Activated naive CD4-positive, alpha-beta T cell treated with anti-CD3 and anti-CD28 coated beads, Interleukin-2, amount 10 ng/mL, durations not matched to agents 7 days and 5 days (primary cell): ENCODE results near the gene DTNBP1.
A peak's percentile ranks its signal among the peaks of the same experiment; 100 is the strongest.
"Not testable (repeated sequence)": the region's sequence is repeated elsewhere in the genome, so short reads cannot be mapped to it uniquely, and the experiment has no call there.

Source experiments
- CTCF ChIA-PET: fragments of 350-600 bp; sonication (Branson Sonifier 250); formaldehyde crosslinking; loops from one replicate; lab custom pipeline; 2021; ENCODE audit warnings: antibody characterized with exemption; lab: Charles Lee
- DNase-seq: peaks from one replicate; pipeline ENCODE4 v3.0.0-alpha.2; 2020
- H3K27ac Mint-ChIP-seq: one replicate; pipeline ENCODE4 v1.8.0; 2021; ENCODE audit warnings: mild to moderate bottlenecking, moderate library complexity, mixed read lengths
- H3K27me3 Mint-ChIP-seq: one replicate; pipeline ENCODE4 v1.8.0; 2021; ENCODE audit warnings: mild to moderate bottlenecking, mixed read lengths
- H3K36me3 Mint-ChIP-seq: one replicate; pipeline ENCODE4 v1.8.0; 2021; ENCODE audit warnings: mixed read lengths
- H3K4me1 Mint-ChIP-seq: one replicate; pipeline ENCODE4 v1.8.0; 2021; ENCODE audit warnings: mixed read lengths
- H3K4me3 Mint-ChIP-seq: one replicate; pipeline ENCODE4 v1.8.0; 2021; ENCODE audit warnings: mild to moderate bottlenecking, moderate library complexity, mixed read lengths
- H3K9me3 Mint-ChIP-seq: one replicate; pipeline ENCODE4 v1.8.0; 2021; ENCODE audit warnings: mixed read lengths

DTNBP1 gene

DNA sequence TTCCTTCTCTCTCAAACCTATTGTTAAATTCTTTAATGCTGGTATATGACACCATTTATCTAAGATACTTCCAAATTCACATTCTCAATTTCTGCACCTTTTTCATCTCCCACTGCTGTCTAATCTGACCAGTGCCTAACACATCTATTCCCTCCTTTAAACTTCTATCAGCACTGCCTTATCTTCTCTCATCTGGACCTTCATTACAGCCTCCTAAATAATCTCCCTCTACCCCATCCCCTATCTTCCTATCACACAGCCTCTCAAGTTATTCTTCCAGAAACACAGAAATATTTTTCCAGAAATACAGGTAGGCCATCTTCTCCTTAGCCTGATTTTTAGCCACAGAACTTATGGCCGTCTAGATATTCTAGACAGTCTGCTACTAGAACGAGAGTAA is 5.5 kb downstream of the DTNBP1 start:
- CTCF ChIA-PET = no interaction called here
- H3K4me3 Mint-ChIP-seq = no peak overlapping the region
- no peak overlapping the region for H3K27ac Mint-ChIP-seq
- H3K36me3 Mint-ChIP-seq = peaks cover 24% of the 10 kb centered on the region
- peaks cover 31% of the 10 kb centered on the region for H3K4me1 Mint-ChIP-seq
- DNase-seq = no peak
- H3K27me3 Mint-ChIP-seq = no peaks in the 10 kb centered on the region
- no peaks in the 10 kb centered on the region for H3K9me3 Mint-ChIP-seq

DNA sequence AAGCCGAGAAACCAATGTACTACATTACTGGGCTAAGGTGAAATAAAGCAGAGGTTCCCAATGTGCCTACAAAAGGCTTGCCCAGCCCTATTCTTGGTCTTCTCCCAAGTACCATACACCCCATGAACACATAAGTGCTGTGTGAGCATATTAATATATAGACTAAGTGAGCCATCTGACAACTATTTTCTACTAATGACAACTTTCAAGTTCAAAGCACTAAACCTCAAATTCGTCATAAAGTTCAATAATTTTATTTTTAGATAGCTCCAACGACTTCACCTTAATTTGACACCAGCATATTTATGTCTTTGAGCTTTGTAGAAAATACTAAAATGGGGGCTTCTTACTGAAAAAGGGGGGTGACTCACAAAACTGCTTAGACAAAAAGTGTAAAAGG is 6.7 kb downstream of the DTNBP1 start:
- no peak overlapping the region for H3K4me3 Mint-ChIP-seq
- DNase-seq = no peak
- CTCF ChIA-PET = no interaction called here
- peaks cover 28% of the 10 kb centered on the region for H3K4me1 Mint-ChIP-seq
- H3K27me3 Mint-ChIP-seq = no peaks in the 10 kb centered on the region
- no peaks in the 10 kb centered on the region for H3K9me3 Mint-ChIP-seq
- H3K36me3 Mint-ChIP-seq = peaks cover 24% of the 10 kb centered on the region
- no peak overlapping the region for H3K27ac Mint-ChIP-seq

DNA sequence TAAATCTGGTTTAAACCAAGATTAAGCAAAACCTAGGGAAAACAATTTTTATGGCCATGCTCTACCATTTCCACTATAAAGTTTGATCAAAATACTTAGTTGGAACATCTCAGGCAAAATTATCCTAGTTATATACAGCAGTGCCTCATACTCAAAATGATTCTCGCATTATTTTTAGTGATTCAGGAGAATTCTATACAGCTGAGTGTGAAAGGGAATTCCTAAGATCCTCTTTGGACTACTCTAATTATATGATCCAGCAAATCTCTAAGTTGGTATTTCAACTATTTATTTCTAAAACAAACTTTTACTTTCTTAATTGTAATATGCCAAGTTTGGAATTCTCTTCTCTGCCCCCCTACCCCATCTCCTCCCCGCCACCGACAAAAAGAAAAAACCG is 8.6 kb downstream of the DTNBP1 start:
- CTCF ChIA-PET = no interaction called here
- H3K4me3 Mint-ChIP-seq = no peak overlapping the region
- DNase-seq = no peak
- H3K9me3 Mint-ChIP-seq = no peaks in the 10 kb centered on the region
- H3K36me3 Mint-ChIP-seq = peaks cover 20% of the 10 kb centered on the region
- no peak overlapping the region for H3K27ac Mint-ChIP-seq
- H3K27me3 Mint-ChIP-seq = no peaks in the 10 kb centered on the region
- peaks cover 16% of the 10 kb centered on the region for H3K4me1 Mint-ChIP-seq

DNA sequence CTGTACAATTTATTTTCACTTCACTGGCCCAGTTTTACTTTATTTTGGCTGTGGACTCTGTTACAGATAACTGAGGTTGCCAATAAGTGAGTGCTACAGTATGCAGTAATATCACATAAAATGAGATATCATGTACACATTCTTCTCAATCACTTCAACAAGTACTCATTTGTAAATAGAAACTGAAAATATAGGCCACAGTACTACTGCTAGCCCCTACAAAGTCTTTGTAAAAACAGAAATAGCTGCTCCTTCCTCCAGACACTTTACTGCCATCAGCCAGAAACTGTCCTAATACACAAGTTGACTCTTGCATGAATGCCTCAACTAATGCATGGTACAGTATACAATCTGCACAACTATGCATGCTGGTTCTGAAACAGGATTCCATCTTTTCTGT is 9.2 kb downstream of the DTNBP1 start:
- H3K4me3 Mint-ChIP-seq = no peak overlapping the region
- no peaks in the 10 kb centered on the region for H3K27me3 Mint-ChIP-seq
- no peak overlapping the region for H3K27ac Mint-ChIP-seq
- no peaks in the 10 kb centered on the region for H3K9me3 Mint-ChIP-seq
- peaks cover 13% of the 10 kb centered on the region for H3K4me1 Mint-ChIP-seq
- CTCF ChIA-PET = no interaction called here
- H3K36me3 Mint-ChIP-seq = peaks cover 23% of the 10 kb centered on the region
- no peak for DNase-seq

DNA sequence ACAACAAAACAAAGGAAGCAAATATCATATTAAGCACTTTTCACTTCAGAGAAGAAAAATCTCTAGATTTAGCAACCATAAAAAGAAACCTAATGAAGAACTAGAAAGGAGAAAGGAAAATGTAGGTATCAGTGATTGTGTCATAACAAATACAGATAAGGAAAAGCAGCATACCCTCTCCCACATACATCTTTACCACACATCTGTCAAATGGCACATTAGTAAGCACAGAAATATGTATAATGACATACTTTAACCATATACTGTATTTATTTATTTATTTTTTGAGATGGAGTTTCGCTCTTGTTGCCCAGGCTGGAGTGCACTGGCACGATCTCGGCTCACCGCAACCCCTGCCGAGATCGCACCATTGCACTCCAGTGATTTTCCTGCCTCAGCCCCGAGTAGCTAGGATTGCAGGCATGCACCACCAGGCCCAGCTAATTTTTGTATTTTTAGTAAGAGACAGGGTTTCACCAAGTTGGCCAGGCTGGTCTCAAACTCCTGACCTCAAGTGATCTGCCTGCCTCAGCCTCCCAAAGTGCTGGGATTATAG is 12.7 kb downstream of the DTNBP1 start:
- H3K27ac Mint-ChIP-seq, H3K4me3 Mint-ChIP-seq, DNase-seq, H3K27me3 Mint-ChIP-seq: not testable (repeated sequence)
- Mint-ChIP-seq H3K4me1 (peaks cover 11% of the 10 kb centered on the region), H3K9me3 (peaks cover 11% of the 10 kb centered on the region), H3K36me3 (peaks cover 50% of the 10 kb centered on the region)
- CTCF ChIA-PET = interaction anchor here (0.6 kb wide), 1 partner anchor 49 kb away, joined by 3 read pairs; no protein-coding TSS in a partner anchor

GRCh38 chr6:15644904-15645303 is 17.9 kb downstream of the DTNBP1 start:
- Mint-ChIP-seq H3K27ac (no peak overlapping the region), H3K4me1 (peaks cover 4% of the 10 kb centered on the region), H3K36me3 (peaks cover 82% of the 10 kb centered on the region), H3K27me3 (no peaks in the 10 kb centered on the region), H3K9me3 (peaks cover 34% of the 10 kb centered on the region), H3K4me3 (no peak overlapping the region)
- CTCF ChIA-PET = no interaction called here
- no peak for DNase-seq

GRCh38 chr6:15643542-15643941 is 19.3 kb downstream of the DTNBP1 start:
- peaks cover 79% of the 10 kb centered on the region for H3K36me3 Mint-ChIP-seq
- peaks cover 4% of the 10 kb centered on the region for H3K4me1 Mint-ChIP-seq
- H3K4me3 Mint-ChIP-seq = no peak overlapping the region
- no peak for DNase-seq
- CTCF ChIA-PET = interaction anchor here (1.4 kb wide), 1 partner anchor 10 kb away, joined by 3 read pairs; no protein-coding TSS in a partner anchor
- peaks cover 35% of the 10 kb centered on the region for H3K9me3 Mint-ChIP-seq
- H3K27ac Mint-ChIP-seq = no peak overlapping the region
- no peaks in the 10 kb centered on the region for H3K27me3 Mint-ChIP-seq

GRCh38 chr6:15642276-15642675 is 20.6 kb downstream of the DTNBP1 start:
- Mint-ChIP-seq H3K36me3 (peaks cover 73% of the 10 kb centered on the region), H3K4me3 (no peak overlapping the region), H3K9me3 (peaks cover 31% of the 10 kb centered on the region), H3K27me3 (no peaks in the 10 kb centered on the region), H3K27ac (no peak overlapping the region), H3K4me1 (peaks cover 4% of the 10 kb centered on the region)
- no peak for DNase-seq
- CTCF ChIA-PET = no interaction called here

- DNase-seq = no peak
- H3K36me3 Mint-ChIP-seq = peaks cover 53% of the 10 kb centered on the region
- H3K4me1 Mint-ChIP-seq = no peaks in the 10 kb centered on the region
- no peak overlapping the region for H3K4me3 Mint-ChIP-seq
- H3K27me3 Mint-ChIP-seq = no peaks in the 10 kb centered on the region
- CTCF ChIA-PET = no interaction called here
- peaks cover 8% of the 10 kb centered on the region for H3K9me3 Mint-ChIP-seq
- H3K27ac Mint-ChIP-seq = no peak overlapping the region
Measured at GRCh38 chr6:15638373-15638772, 24.5 kb downstream of the DTNBP1 start.

GRCh38 chr6:15631432-15631831 is 31.4 kb downstream of the DTNBP1 start:
- DNase-seq = no peak
- H3K27me3 Mint-ChIP-seq = no peaks in the 10 kb centered on the region
- no peak overlapping the region for H3K27ac Mint-ChIP-seq
- CTCF ChIA-PET = interaction anchor here (1.3 kb wide), 1 partner anchor 11 kb away, joined by 3 read pairs; no protein-coding TSS in a partner anchor
- H3K9me3 Mint-ChIP-seq = no peaks in the 10 kb centered on the region
- H3K36me3 Mint-ChIP-seq = peaks cover 15% of the 10 kb centered on the region
- no peak overlapping the region for H3K4me3 Mint-ChIP-seq
- H3K4me1 Mint-ChIP-seq = peaks cover 17% of the 10 kb centered on the region

DNA sequence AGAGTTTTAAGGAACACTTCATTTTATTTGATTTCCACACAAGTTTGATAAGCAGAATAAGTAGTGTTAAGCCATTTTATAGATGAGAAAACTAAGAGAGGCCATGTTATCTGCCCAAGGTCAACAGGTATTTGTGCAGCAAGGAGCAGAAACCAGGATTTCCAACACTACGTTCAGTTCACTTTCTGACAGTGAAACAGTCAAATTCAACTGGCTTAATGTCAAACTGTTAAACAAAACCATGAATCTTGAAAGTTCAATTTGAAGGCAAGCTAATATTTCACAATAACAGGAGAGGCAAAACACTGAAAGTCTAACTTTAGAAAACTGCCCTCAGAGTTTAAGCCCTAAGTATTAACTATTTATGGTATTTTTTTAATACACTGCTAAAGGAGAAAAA is 32.6 kb downstream of the DTNBP1 start:
- CTCF ChIA-PET = interaction anchor here (1.3 kb wide), 1 partner anchor 10 kb away, joined by 3 read pairs; no protein-coding TSS in a partner anchor

GRCh38 chr6:15629487-15629886 is 33.3 kb downstream of the DTNBP1 start:
- Mint-ChIP-seq H3K4me3 (no peak overlapping the region), H3K27ac (no peak overlapping the region), H3K4me1 (peaks cover 17% of the 10 kb centered on the region), H3K36me3 (peaks cover 7% of the 10 kb centered on the region), H3K27me3 (no peaks in the 10 kb centered on the region), H3K9me3 (no peaks in the 10 kb centered on the region)
- CTCF ChIA-PET = no interaction called here
- DNase-seq = no peak

More for the DNA sequence above, 32.6 kb downstream of the DTNBP1 start:
- Mint-ChIP-seq H3K36me3 (peaks cover 12% of the 10 kb centered on the region), H3K9me3 (no peaks in the 10 kb centered on the region), H3K4me1 (peaks cover 17% of the 10 kb centered on the region), H3K27ac (no peak overlapping the region), H3K4me3 (no peak overlapping the region), H3K27me3 (no peaks in the 10 kb centered on the region)
- DNase-seq = no peak

DNA sequence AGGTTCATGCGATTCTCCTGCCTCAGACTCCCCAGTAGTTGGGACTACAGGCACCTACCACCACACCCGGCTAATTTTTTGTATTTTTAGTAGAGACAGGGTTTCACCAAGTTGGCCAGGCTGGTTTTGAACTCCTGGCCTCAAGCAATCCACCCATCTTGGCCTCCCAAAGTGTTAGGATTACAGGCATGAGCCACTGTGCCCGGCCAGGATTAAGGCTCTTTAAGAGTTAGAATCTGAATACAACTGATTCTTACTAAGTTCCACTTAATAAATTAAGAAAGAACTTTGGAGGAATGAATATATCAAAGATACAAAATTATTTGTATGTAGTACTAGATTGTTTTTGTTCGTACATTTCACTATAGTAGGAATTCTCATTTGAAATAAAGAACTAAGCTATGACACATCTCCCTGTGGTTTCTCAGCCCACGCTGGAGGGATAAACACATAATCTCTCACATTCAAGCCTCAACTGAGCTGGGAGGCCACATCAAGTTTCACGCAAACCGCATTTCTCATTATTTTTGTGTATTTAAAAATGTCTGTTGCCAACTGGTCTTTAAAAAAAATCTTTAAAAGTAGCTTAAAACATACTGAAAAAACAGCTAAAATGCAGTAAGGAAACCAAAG is 34.2 kb downstream of the DTNBP1 start:
- H3K4me1 Mint-ChIP-seq = peaks cover 17% of the 10 kb centered on the region
- CTCF ChIA-PET = no interaction called here
- H3K27me3 Mint-ChIP-seq = no peaks in the 10 kb centered on the region
- peaks cover 7% of the 10 kb centered on the region for H3K36me3 Mint-ChIP-seq
- no peak overlapping the region for H3K27ac Mint-ChIP-seq
- H3K4me3 Mint-ChIP-seq = no peak overlapping the region
- DNase-seq = peak; percentile 36
- H3K9me3 Mint-ChIP-seq = no peaks in the 10 kb centered on the region

GRCh38 chr6:15627821-15628220 is 35.0 kb downstream of the DTNBP1 start:
- Mint-ChIP-seq H3K4me1 (peaks cover 17% of the 10 kb centered on the region), H3K36me3 (no peaks in the 10 kb centered on the region), H3K4me3 (no peak overlapping the region), H3K27ac (no peak overlapping the region), H3K9me3 (no peaks in the 10 kb centered on the region), H3K27me3 (no peaks in the 10 kb centered on the region)
- CTCF ChIA-PET = no interaction called here
- no peak for DNase-seq
